AG08396 (cell line): Measurements from ENCODE around the gene PRRT1B.

Experiments
- DNase-seq: peaks from one replicate; pipeline ENCODE4 v3.0.0; 2012; ENCODE audit warnings: low spot score, mixed read lengths

PRRT1B gene

DNA sequence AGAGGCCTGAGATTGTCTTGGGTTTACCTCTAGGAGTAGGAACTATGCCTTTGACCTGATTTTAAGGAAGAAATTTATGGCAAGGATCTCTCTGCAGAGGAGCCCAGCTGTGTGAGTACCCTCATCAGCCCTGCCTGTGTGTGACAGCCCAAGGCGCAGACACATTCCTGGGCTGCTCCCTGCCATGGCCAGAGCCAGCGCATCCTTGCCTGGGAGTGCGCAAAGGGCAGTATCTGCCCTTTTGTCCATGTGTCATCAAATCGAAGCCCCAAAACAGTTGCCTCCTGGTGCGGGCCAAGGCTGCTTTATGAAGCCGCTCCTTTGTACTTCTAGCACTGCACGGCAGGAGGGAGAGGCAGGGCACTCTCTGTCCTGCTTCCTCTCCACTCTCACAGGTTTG lies 51.9 kb downstream of the PRRT1B start:
- no peak for DNase-seq

DNA sequence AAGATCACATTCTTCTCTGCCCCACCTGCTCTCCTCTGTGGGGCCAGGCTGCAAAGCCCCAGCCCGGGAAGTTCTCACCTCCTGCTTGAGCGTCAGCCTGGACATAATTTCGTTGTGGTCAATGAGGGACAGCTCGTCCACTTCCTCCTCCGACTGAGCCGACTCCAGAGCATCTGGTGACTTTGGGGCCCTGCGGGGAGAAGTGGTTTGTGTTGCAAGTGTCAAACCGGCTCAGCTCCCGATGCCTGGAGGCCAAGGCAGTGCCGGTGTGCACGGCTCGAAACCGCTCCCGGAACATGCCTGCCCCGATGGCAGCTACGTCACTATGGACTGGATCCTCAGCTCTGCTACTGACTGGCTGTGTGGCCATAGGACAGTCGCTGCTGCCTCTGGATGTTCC lies 52.8 kb downstream of the PRRT1B start:
- no peak for DNase-seq

GRCh38 chr9:131601683-131602181 lies 56.4 kb downstream of the PRRT1B start:
- DNase-seq: no peak

DNA sequence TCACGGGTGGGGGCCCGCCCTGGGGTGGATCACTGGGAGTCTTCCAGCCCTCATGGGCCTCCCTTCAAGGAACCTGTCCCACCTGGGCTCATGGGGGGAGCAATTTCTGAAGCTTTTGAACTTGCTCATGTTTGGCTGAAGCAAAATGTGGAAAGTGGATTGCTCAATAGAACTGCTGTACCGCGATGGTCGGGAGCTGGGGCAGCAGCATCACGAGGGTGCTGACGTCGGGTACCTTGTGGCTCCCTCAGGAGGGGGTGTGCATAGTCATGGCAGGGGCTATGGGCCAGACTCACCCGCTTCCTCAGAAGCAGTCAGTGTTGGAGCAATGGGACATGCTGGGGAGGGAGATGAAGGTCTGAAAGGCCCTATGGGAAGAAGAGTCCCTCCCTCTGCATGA lies 57.9 kb downstream of the PRRT1B start:
- no peak for DNase-seq

DNA sequence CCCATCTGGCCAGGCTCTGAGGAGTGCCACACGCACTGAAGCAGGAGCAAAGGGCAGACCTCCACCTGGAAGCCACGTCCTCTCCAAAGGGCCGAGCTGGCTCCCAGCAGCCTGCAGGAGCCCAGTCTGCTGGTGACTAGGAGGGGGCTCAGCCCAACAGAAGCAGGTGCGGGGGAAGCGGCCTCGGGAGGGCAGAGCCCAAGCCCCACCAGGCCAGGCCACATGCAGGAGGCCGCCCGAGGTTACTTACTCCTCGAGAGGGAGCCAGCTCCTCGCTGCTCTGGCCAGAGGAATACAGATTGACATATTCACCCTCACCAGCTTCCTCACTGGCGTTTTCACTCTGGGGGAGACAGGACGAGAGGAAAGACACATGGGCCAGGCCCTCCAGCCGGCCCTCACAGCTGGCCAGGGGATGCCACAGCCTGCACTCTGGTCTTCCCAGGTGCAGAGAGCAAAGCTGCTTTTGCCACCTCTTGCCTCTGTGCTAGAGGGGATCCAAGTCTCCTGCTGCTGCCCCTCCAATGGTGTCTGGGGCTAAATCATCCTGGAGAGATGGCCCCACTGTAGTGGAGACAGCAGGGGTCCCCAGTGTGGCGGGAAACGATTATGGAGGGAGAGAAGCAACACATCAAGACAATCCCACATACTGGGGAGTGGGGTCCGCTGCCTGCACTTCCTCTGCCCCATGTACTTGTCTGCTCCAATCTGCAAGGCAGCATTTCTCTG lies 58.6 kb downstream of the PRRT1B start:
- no peak for DNase-seq

DNA sequence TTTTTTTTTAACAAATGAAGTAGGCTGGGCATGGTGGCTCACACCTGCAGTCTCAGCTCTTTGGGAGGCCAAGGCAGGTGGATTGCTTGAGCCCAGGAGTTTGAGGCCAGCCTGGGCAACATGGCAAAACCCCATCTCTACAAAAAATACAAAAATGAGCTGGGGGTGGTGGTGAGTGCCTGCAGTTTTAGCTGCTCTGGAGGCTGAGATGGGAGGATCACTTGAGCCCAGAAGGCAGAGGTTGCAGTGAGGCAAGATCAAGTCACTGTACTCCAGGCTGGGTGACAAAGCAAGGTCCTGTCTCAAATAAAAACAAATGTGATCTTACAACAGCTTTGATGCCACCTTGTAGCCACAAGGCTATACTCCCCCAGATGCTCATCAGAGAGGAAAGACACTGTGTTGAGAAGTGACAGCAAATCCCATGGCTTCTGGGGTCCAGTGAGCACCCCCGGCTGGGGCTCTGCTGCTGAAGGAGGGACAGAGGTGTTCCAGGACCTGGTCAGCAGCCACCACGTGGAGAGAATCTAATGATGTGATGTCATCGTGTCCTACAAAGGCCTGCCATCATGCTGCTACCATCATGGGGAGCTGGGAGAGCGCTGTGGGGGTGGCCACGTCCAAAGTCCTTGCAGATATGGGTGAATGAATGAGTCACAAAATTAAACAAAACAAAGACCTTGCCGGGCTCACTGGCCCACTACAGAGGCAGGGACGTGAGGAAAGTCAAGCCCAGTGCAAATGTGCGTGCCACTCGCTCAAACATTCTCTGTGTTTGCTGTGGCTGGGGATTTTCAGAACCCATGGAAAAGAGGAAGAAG lies 60.7 kb downstream of the PRRT1B start:
- peak; percentile 35 for DNase-seq

DNA sequence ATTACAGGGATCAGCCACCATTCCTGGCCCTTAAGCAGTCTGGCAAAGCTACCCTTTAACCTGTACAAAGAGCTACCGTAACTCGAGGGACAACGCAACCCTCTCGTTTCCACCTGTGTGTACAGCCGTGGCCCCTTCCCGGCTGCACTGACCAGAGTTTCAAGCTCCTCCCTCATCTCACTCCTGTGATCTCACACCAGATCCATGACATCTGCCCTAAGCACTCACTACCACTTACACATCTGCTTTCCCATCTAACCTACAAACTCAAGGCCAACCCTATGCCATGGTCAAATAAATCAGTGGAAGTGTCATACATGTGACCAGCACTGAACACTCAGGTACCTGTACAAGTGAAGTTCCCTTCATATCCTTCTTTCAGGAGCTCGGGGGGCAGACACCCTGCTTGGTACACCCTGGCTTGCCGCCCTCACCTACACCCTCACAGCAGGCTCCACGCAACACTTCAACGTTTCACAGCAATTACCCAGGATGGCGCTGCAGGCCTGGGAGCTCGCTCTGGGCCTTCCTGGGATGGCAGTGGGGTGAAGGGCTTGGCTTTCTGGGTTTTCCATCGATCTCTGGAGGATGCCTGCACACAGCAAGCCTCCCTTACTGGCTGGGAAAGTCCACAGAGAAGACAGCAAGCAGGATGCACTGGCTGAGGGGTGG lies 61.7 kb downstream of the PRRT1B start:
- DNase-seq: no peak

DNA sequence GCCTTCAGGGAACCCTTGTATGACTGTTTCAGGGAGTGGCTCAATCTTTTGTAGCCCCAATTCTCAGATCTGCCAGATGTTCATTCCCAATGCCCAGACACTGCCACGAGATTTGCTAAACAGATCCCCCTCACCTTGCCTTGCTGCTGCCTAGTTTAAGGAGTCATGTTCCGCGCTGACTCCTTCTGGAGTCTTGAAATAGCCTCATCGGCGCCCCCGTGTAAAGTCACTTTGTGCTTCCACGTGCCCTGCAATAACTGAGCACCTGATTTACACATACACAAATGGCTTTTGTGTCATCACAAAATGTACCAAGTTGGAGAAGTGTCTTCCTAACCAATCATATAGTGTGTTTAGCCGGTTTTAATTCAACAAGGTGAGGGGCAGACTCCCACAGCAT lies 62.3 kb downstream of the PRRT1B start:
- DNase-seq: no peak

GRCh38 chr9:131608493-131609037 lies 63.2 kb downstream of the PRRT1B start:
- DNase-seq: peak; percentile 94
